ENCODE data around the gene TMEM192. TPM values are rescaled to one million over a fixed set of nuclear protein-coding genes. Genes with fewer than 3 reads are reported as not detected.

The TMEM192 gene
- total and polyA plus RNA-seq, 2 of the 8 experiments (the other 6 are each of a cell fraction or from before 2014, with no cell fraction given) = 7.3 to 10.9 TPM

DNA sequence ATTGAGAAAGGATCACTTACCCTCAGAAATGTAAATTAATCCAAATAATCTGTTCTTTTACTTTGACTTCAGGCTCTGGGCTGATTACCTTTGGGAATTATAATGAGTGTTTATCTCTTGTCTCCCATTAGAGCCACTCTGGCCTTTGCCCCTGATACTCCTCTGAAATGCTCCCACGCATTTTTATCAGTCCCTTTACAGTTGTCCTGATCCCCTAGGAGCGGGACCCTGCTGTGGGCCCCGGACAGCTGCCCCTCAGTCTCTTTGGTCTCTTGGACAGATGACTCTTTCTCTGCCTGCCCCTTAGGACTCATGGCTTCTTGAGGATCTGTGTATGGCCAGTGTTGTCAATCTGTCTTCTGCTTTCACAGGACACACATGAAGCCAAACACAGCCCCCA lies 60.0 kb downstream of the TMEM192 start (continued):
- TF ChIP-seq, protein P1, sequence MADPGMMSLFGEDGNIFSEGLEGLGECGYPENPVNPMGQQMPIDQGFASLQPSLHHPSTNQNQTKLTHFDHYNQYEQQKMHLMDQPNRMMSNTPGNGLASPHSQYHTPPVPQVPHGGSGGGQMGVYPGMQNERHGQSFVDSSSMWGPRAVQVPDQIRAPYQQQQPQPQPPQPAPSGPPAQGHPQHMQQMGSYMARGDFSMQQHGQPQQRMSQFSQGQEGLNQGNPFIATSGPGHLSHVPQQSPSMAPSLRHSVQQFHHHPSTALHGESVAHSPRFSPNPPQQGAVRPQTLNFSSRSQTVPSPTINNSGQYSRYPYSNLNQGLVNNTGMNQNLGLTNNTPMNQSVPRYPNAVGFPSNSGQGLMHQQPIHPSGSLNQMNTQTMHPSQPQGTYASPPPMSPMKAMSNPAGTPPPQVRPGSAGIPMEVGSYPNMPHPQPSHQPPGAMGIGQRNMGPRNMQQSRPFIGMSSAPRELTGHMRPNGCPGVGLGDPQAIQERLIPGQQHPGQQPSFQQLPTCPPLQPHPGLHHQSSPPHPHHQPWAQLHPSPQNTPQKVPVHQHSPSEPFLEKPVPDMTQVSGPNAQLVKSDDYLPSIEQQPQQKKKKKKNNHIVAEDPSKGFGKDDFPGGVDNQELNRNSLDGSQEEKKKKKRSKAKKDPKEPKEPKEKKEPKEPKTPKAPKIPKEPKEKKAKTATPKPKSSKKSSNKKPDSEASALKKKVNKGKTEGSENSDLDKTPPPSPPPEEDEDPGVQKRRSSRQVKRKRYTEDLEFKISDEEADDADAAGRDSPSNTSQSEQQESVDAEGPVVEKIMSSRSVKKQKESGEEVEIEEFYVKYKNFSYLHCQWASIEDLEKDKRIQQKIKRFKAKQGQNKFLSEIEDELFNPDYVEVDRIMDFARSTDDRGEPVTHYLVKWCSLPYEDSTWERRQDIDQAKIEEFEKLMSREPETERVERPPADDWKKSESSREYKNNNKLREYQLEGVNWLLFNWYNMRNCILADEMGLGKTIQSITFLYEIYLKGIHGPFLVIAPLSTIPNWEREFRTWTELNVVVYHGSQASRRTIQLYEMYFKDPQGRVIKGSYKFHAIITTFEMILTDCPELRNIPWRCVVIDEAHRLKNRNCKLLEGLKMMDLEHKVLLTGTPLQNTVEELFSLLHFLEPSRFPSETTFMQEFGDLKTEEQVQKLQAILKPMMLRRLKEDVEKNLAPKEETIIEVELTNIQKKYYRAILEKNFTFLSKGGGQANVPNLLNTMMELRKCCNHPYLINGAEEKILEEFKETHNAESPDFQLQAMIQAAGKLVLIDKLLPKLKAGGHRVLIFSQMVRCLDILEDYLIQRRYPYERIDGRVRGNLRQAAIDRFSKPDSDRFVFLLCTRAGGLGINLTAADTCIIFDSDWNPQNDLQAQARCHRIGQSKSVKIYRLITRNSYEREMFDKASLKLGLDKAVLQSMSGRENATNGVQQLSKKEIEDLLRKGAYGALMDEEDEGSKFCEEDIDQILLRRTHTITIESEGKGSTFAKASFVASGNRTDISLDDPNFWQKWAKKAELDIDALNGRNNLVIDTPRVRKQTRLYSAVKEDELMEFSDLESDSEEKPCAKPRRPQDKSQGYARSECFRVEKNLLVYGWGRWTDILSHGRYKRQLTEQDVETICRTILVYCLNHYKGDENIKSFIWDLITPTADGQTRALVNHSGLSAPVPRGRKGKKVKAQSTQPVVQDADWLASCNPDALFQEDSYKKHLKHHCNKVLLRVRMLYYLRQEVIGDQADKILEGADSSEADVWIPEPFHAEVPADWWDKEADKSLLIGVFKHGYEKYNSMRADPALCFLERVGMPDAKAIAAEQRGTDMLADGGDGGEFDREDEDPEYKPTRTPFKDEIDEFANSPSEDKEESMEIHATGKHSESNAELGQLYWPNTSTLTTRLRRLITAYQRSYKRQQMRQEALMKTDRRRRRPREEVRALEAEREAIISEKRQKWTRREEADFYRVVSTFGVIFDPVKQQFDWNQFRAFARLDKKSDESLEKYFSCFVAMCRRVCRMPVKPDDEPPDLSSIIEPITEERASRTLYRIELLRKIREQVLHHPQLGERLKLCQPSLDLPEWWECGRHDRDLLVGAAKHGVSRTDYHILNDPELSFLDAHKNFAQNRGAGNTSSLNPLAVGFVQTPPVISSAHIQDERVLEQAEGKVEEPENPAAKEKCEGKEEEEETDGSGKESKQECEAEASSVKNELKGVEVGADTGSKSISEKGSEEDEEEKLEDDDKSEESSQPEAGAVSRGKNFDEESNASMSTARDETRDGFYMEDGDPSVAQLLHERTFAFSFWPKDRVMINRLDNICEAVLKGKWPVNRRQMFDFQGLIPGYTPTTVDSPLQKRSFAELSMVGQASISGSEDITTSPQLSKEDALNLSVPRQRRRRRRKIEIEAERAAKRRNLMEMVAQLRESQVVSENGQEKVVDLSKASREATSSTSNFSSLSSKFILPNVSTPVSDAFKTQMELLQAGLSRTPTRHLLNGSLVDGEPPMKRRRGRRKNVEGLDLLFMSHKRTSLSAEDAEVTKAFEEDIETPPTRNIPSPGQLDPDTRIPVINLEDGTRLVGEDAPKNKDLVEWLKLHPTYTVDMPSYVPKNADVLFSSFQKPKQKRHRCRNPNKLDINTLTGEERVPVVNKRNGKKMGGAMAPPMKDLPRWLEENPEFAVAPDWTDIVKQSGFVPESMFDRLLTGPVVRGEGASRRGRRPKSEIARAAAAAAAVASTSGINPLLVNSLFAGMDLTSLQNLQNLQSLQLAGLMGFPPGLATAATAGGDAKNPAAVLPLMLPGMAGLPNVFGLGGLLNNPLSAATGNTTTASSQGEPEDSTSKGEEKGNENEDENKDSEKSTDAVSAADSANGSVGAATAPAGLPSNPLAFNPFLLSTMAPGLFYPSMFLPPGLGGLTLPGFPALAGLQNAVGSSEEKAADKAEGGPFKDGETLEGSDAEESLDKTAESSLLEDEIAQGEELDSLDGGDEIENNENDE (IDR thresholded peaks at IDR 0.05; ENCODE audit: insufficient replicate concordance, low read length) = no peak
- TF ChIP-seq NRF1 (IDR thresholded peaks at IDR 0.05; ENCODE audit: low read depth, low read length) = no peak
- no peak for TF ChIP-seq YY1 (IDR thresholded peaks at IDR 0.05; ENCODE audit: low read depth, low read length)
- no peak for TF ChIP-seq POLR2AphosphoS5 (IDR thresholded peaks at IDR 0.05; ENCODE audit: low read depth, low read length)
- TF ChIP-seq EZH2 (IDR thresholded peaks at IDR 0.05; ENCODE audit: low read depth, low read length, severe bottlenecking) = no peak
- TF ChIP-seq CHD1 (IDR thresholded peaks at IDR 0.05; ENCODE audit: low read depth, low read length) = no peak
- no peak for TF ChIP-seq JUN (IDR thresholded peaks at IDR 0.05; ENCODE audit: low read depth, low read length)
- TF ChIP-seq GABPA (IDR thresholded peaks at IDR 0.05; ENCODE audit: borderline replicate concordance, insufficient read depth, low read length) = no peak
- TF ChIP-seq ATF3 (IDR thresholded peaks at IDR 0.05; ENCODE audit: insufficient read depth, low read depth, low read length) = no peak
- TF ChIP-seq, protein P2, sequence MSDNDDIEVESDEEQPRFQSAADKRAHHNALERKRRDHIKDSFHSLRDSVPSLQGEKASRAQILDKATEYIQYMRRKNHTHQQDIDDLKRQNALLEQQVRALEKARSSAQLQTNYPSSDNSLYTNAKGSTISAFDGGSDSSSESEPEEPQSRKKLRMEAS (IDR thresholded peaks at IDR 0.05) = no peak
- TF ChIP-seq SIX5 (IDR thresholded peaks at IDR 0.05; ENCODE audit: low read depth, low read length) = no peak

Data from H1 (cell line).